GM21786 (cell line): ENCODE data around the gene MSRB3.

Source experiments
- ATAC-seq: cut with Tn5 transposase; IDR thresholded peaks from one replicate; pipeline ENCODE4 v1.9.1; 2021; ENCODE audit not compliant: unreplicated experiment

Gene MSRB3

GRCh38 chr12:65324056-65324455 is 45.6 kb downstream of the MSRB3 start:
- no peak for ATAC-seq

DNA sequence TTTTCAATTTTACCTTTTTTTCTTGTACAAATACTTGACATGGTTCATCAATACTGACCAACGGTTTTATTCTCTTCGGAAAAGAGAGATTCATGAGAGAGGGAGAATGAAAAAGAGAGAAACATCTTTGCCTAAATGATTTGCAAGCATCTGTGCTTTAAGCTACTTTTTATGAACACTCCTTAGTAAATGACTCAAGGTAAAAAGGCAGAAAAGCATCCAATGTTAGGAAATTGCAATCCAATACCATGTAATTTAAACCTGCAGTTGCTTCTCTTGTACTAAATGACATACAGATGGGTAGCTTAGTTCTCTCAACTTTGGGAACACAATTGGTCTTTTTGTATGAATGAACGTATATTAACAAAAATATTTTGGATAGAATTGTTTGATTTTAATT is 46.1 kb downstream of the MSRB3 start:
- ATAC-seq: no peak

GRCh38 chr12:65325183-65325582 is 46.7 kb downstream of the MSRB3 start:
- ATAC-seq: no peak

GRCh38 chr12:65326616-65327015 is 48.1 kb downstream of the MSRB3 start:
- no peak for ATAC-seq

GRCh38 chr12:65327207-65328076 is 49.0 kb downstream of the MSRB3 start:
- ATAC-seq: no peak

DNA sequence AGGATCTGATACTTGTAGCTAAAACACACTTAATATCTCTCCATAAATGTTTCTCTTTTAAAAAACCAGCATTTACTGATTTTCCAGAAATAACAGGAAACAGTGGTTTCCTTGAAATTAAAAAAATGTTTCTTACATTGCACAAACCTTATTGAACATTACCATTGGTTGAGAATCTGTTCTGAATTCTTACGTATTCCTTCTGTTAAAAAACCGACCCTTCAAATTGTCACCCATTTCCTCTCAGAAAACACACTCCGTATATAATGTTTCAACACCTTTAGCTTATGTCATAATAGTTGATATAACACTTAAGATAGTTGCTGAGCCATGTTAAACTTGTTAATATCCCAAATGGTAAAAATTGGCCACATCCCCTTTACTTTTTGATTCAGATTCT is 51.2 kb downstream of the MSRB3 start:
- ATAC-seq: no peak

- no peak for ATAC-seq
Observed at GRCh38 chr12:65330331-65330730, 51.8 kb downstream of the MSRB3 start.

- ATAC-seq: no peak
Observed at GRCh38 chr12:65331456-65331855, 53.0 kb downstream of the MSRB3 start.

DNA sequence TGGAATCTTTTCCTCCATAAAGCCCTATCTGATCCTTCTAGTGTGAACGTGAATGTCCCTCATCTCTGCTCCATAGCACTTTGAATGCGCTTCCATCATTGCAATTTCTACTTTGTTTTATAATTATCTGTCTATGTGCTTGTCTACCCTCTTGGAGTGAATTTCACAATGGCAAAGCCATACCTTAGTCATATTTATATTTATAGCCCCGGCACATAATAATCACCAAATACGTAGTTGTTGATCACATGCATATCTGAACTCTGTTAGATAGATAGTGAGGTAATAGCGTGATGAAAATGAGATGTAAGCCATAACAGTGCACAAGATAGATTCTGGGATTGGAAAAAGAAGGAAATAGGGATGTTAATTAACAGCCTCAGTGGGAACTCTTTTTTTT is 55.2 kb downstream of the MSRB3 start:
- ATAC-seq: no peak

- ATAC-seq: no peak
Observed at GRCh38 chr12:65334521-65334920, 56.0 kb downstream of the MSRB3 start.

DNA sequence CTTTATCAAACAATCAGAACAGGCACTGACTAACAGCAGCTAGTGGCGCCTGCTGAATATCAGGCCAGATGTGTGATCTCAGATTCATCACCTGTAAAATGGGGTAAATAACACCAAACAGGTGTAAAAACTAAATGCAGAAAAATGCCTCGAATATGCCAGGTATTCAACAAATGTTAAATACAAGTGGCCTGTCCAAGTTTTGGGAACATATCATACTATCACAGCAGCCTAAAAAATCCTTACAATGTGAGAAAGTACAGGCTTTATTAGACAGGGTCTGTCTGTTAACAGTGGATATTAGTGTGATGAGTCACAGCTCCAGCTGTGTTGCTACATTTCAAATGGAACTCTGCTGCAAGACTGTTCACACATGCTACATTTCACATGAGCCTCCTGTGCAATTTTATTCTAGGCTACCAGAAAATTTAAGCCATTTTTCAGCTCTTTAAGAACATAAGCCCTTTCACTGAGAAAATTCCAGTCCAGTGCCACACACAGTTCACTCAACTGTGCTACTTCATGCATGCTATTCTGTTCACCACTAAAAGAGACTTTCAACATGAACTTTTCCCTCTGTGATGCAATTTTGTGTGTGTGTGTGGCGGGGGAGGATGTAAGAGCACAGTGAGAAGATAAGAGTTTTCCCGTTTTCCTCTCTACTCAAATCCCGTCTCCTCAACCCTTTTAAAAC is 56.7 kb downstream of the MSRB3 start:
- no peak for ATAC-seq

GRCh38 chr12:65335981-65336380 is 57.5 kb downstream of the MSRB3 start:
- no peak for ATAC-seq

- no peak for ATAC-seq
Observed at GRCh38 chr12:65339161-65339560, 60.7 kb downstream of the MSRB3 start.

GRCh38 chr12:65343230-65343629 is 64.7 kb downstream of the MSRB3 start:
- no peak for ATAC-seq

DNA sequence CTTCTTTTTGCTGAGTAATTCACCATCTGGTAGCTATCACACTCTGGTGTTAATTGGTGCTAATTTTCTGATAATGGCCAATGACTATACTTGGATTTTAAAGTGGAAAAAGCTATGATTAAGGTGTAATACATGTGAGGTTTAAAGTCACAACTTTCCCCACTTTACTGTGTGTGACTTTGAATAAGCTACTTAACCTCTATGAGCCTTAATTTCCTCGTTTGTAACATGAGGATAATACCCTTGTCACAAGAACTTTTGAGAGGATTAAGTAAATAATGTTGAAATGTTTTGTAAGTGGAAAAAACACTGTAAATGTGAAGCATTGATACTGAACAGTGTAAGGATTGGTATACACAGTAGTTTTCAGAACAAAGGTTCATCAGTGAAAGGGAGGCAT is 65.3 kb downstream of the MSRB3 start:
- no peak for ATAC-seq

DNA sequence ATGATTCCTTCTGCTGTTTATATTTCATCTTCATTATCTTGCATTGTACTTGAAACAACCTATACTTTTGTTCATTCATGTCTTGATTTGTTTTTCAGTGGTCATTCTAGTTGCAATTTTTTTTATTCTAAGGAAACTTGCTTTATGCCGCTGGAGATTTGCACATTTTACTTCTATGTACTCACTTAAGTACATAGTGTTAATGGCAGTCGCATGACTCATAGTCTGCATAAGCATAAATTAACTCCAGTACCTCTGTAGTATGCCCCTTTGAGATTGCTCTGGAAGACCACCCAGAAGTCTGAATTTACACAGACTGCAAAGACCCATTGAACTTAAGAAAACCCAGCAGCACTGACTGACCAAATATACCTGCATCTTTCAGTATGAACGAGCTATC is 77.0 kb downstream of the MSRB3 start:
- no peak for ATAC-seq

DNA sequence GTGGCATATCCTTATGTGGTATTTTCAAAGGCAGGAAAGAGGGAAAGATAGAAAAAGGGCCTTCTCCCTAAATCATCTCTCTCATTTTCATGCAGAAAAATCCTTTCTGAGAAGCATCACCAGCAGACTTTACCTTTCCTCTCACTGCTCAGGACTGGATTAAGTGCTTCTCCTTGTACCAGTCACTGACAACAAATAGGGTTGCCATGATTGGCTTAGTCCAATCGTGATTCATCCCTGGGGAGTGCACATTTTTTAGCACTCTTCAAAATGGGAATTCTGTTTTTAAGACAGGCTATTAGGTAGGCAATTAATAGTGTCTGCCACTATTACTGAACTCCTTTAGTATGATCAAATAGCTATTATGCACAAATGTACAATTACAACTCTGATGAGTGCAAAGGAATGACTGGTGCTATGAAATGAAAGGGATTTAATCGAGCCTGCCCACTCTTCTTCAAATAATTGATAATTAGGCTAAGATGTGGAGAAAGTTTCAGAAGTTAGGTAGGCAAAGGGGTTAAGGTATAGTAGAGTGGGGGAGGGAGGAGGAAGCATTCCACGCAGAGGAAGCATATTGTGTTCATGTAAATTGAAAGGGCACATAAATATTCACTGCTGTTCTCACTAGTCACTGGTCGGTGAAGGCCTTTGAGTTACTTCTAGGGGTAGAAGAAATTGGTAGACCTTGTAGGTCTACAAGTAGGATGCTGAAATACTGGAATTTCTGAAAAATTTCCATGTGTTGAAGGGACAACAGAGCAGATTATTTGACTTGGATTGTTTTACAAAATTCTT is 84.0 kb downstream of the MSRB3 start:
- ATAC-seq: no peak

GRCh38 chr12:65364046-65364445 is 85.6 kb downstream of the MSRB3 start:
- no peak for ATAC-seq

DNA sequence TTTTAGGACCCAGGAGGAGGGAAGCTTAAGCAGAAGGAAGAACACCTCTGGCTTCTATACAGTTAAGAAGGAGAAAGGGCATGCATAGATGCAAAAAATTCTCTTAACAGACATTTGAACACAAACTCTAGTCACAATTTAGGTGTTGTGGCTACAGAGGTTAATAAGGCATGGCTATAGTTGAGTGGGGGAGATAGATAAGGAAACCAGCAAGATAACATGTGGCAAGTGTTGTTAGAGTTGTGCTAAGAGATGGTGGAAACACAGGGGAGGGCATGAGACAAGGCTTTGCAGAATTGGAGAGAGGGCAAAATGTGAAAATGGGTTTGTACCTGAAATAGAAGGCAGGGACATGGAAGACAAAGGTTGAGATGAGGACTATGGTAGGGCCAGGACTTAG is 88.9 kb downstream of the MSRB3 start:
- ATAC-seq: no peak

GRCh38 chr12:65368055-65368454 is 89.6 kb downstream of the MSRB3 start:
- ATAC-seq: no peak

DNA sequence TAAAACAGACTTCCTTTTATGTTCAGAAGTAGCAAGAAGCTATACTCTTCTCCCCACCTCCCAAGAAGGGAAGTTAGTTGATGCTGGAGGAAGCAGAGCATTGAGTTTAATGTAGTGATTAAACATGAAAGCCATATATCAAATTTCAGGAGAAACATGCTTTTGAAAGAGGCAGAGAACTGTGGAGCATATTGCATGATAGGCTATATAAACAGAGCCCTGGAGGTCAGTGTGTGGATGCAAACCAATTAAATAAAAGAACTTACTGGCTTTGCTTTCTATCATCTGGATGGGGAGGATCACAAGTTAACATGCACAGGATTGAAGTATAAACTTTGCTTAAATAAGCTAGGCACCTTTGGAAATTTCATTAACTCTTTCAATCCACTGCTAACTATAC is 94.1 kb downstream of the MSRB3 start:
- no peak for ATAC-seq

- no peak for ATAC-seq
Observed at GRCh38 chr12:65384240-65384639, 105.8 kb downstream of the MSRB3 start.
